CD14-positive monocyte (primary cell): Measurements from ENCODE around the gene CCDC7. TPM values are rescaled to one million over a fixed set of nuclear protein-coding genes. Genes with fewer than 3 reads are reported as not detected.
A peak's percentile ranks its signal among the peaks of the same experiment; 100 is the strongest.
"Not testable (repeated sequence)": the region's sequence is repeated elsewhere in the genome, so short reads cannot be mapped to it uniquely, and the experiment has no call there.

Experiments
- DNase-seq, 3 donors: peaks; one replicate each; pipeline ENCODE4 v3.0.0-alpha.2; 2011 to 2022
- H2AFZ ChIP-seq: 2 replicates; pipeline ENCODE4 v1.6.0; 2012; ENCODE audit warnings: mild to moderate bottlenecking, low read depth, low read length, inconsistent platforms; ENCODE audit not compliant: insufficient read depth, poor library complexity, severe bottlenecking
- H3K27ac ChIP-seq, 2 donors: 1 replicate in 1 of 2; 2 replicates in 1 of 2; pipeline ENCODE4 v1.5.1; 2012 to 2013; ENCODE audit warnings: low read length in 2 of 2, control low read depth in 1 of 2, inconsistent platforms in 1 of 2, low read depth in 1 of 2, mild to moderate bottlenecking in 1 of 2
- H3K27me3 ChIP-seq, 2 donors: one replicate each; pipeline versions ENCODE4 v1.6.0 to v1.6.1; 2011 to 2013; ENCODE audit warnings: low read length in 2 of 2; ENCODE audit not compliant: control insufficient read depth in 2 of 2, insufficient read depth in 2 of 2
- H3K36me3 ChIP-seq, 2 donors: replicated peaks in 1 of 2; 1 replicate in 1 of 2; 2 replicates in 1 of 2; pipeline versions ENCODE4 v1.5.1 to v1.6.1; 2012 to 2013; ENCODE audit warnings: low read length in 2 of 2, control low read depth in 1 of 2, inconsistent platforms in 1 of 2, mild to moderate bottlenecking in 1 of 2; ENCODE audit not compliant: insufficient read depth in 2 of 2, control insufficient read depth in 1 of 2
- H3K4me1 ChIP-seq, 2 donors: 1 replicate in 1 of 2; 2 replicates in 1 of 2; pipeline versions ENCODE4 v1.5.1 to v1.6.1; 2012 to 2013; ENCODE audit warnings: low read length in 2 of 2, control low read depth in 1 of 2, inconsistent platforms in 1 of 2, mild to moderate bottlenecking in 1 of 2, moderate library complexity in 1 of 2; ENCODE audit not compliant: insufficient read depth in 2 of 2, control insufficient read depth in 1 of 2
- H3K4me2 ChIP-seq: replicated peaks from 2 replicates; pipeline ENCODE3; 2012; ENCODE audit warnings: low read length, moderate library complexity, mild to moderate bottlenecking; ENCODE audit not compliant: poor library complexity, severe bottlenecking; ENCODE audit errors: extremely low read depth
- H3K4me3 ChIP-seq, 3 experiments: fragments of 200-600 bp in 1 of 3; sonication (generic) in 1 of 3; replicated peaks in 1 of 3; 1 replicate in 2 of 3; 2 replicates in 1 of 3; pipeline ENCODE4 v1.5.1; 2011 to 2013; ENCODE audit warnings: low read length in 3 of 3, mild to moderate bottlenecking in 3 of 3, control low read depth in 2 of 3, low read depth in 2 of 3, inconsistent platforms in 1 of 3, moderate library complexity in 1 of 3
- H3K79me2 ChIP-seq: 2 replicates; pipeline ENCODE4 v1.6.0; 2012; ENCODE audit warnings: mild to moderate bottlenecking, control low read depth, inconsistent platforms, low read length, moderate library complexity; ENCODE audit not compliant: insufficient read depth
- H3K9ac ChIP-seq: 2 replicates; pipeline ENCODE4 v1.6.0; 2017; ENCODE audit warnings: low read length, mild to moderate bottlenecking; ENCODE audit not compliant: insufficient read depth, poor library complexity, severe bottlenecking
- H3K9me3 ChIP-seq, 2 donors: replicated peaks in 1 of 2; 1 replicate in 1 of 2; 2 replicates in 1 of 2; pipeline versions ENCODE4 v1.5.1 to v1.6.1; 2012 to 2013; ENCODE audit warnings: low read length in 2 of 2, control low read depth in 1 of 2; ENCODE audit not compliant: control insufficient read depth in 1 of 2, insufficient read depth in 1 of 2
- H4K20me1 ChIP-seq: 2 replicates; pipeline ENCODE4 v1.6.0; 2012; ENCODE audit warnings: mild to moderate bottlenecking, low read length, control low read depth, moderate library complexity; ENCODE audit not compliant: insufficient read depth
- H3K27ac Mint-ChIP-seq, 7 donors: one replicate each; pipeline ENCODE4 v1.8.0; 2020; ENCODE audit warnings: mild to moderate bottlenecking in 7 of 7, mixed read lengths in 7 of 7, moderate library complexity in 6 of 7, inconsistent platforms in 2 of 7
- H3K27me3 Mint-ChIP-seq, 3 donors: one replicate each; pipeline ENCODE4 v1.8.0; 2021 to 2022; ENCODE audit warnings: low read depth in 3 of 3, mild to moderate bottlenecking in 3 of 3, mixed read lengths in 3 of 3, moderate library complexity in 3 of 3, inconsistent platforms in 1 of 3
- H3K36me3 Mint-ChIP-seq, 2 donors: one replicate each; pipeline ENCODE4 v1.8.0; 2020; ENCODE audit warnings: mixed read lengths in 2 of 2, inconsistent platforms in 1 of 2, mild to moderate bottlenecking in 1 of 2
- H3K4me1 Mint-ChIP-seq: one replicate; pipeline ENCODE4 v1.8.0; 2020; ENCODE audit warnings: mild to moderate bottlenecking, mixed read lengths
- H3K4me3 Mint-ChIP-seq, 2 donors: one replicate each; pipeline ENCODE4 v1.8.0; 2020; ENCODE audit warnings: mild to moderate bottlenecking in 2 of 2, mixed read lengths in 2 of 2, moderate library complexity in 1 of 2
- H3K9me3 Mint-ChIP-seq, 7 donors: one replicate each; pipeline ENCODE4 v1.8.0; 2020 to 2022; ENCODE audit warnings: mixed read lengths in 7 of 7, mild to moderate bottlenecking in 6 of 7, moderate library complexity in 6 of 7, inconsistent platforms in 2 of 7
- WGBS: methylation state at CpG from one replicate; pipeline ENCODE4 v1.1.5; 2013; ENCODE audit warnings: missing lambda C conversion rate; ENCODE audit not compliant: insufficient coverage; 5-methylcytosine and 5-hydroxymethylcytosine counted together
- intact Hi-C, 2 donors: fragments of 100-400 bp; cut with micrococcal nuclease; formaldehyde crosslinking; loops; one replicate each; pipeline versions ENCODE4 v1.15.0 to v1.15.1; 2023
- polyA plus RNA-seq, 3 donors: library from polyadenylated mRNA; depleted of rRNA in 1 of 3; unstranded in 2 of 3; stranded (reverse) in 1 of 3; fragments of 300-500 nt in 2 of 3; fragments of >200 nt in 1 of 3; fragmentation: Illumina TruSeq in 2 of 3; gene quantifications; 1 replicate in 2 of 3; 2 replicates in 1 of 3; pipeline ENCODE4 v1.2.3, GENCODE V29; 2012 to 2021
- TF ChIP-seq, protein P1 (sequence below): fragments of 200-600 bp; IDR thresholded peaks from one replicate; pipeline ENCODE4 v1.8.0; 2022; ENCODE audit warnings: antibody characterized with exemption, mild to moderate bottlenecking

Gene CCDC7
- polyA plus RNA-seq, 3 donors, result 1.3 to 2.3 (median 2.0) TPM

DNA sequence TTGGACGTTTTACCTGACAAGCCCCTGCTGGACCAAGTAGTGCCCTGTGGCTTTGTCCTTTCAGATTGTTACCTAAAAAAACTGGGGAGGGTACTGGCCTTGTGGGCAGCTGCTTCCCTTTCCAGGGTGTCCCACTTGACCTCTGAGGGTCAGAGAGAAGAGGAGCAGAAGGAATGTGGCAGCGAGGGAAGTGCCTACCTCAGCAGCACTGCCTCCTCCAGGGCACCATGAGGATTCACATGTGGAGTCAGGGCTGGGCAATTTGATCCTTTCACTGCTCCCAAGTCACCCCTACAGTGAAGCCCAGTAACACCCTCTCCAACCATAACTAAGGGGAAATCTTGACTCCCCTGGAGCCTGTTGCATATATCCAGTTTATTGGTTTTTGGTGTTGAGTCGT, 447.5 kb downstream of the CCDC7 start:
- no peak overlapping the region for H3K27ac Mint-ChIP-seq
- no peak overlapping the region for H2AFZ ChIP-seq
- H3K27me3 ChIP-seq, result no peaks in the 10 kb centered on the region
- H3K9ac ChIP-seq, result no peak overlapping the region
- H4K20me1 ChIP-seq, result no peaks in the 10 kb centered on the region
- H3K27me3 Mint-ChIP-seq, result peaks cover 2 to 3% (median 2%) of the 10 kb centered on the region in 3 donors
- intact Hi-C loops, result no loop called here
- H3K79me2 ChIP-seq, result no peaks in the 10 kb centered on the region
- H3K4me2 ChIP-seq, result no peak overlapping the region
- no peak overlapping the region for H3K4me3 ChIP-seq
- peak in 1 of 3 donors; percentile 10 for DNase-seq
- peaks cover 1% of the 10 kb centered on the region for H3K4me1 Mint-ChIP-seq
- no peak overlapping the region for H3K4me3 Mint-ChIP-seq
- no peaks in the 10 kb centered on the region for H3K4me1 ChIP-seq
- H3K36me3 ChIP-seq, result peaks cover 5 to 31% of the 10 kb centered on the region in 2 donors
- H3K27ac ChIP-seq, result no peak overlapping the region
- peaks cover 28 to 32% of the 10 kb centered on the region in 2 donors for H3K36me3 Mint-ChIP-seq
- 80% methylated on average over 1 of the region's 3 CpGs for WGBS
- no peaks in the 10 kb centered on the region for H3K9me3 ChIP-seq
- TF ChIP-seq, protein P1, sequence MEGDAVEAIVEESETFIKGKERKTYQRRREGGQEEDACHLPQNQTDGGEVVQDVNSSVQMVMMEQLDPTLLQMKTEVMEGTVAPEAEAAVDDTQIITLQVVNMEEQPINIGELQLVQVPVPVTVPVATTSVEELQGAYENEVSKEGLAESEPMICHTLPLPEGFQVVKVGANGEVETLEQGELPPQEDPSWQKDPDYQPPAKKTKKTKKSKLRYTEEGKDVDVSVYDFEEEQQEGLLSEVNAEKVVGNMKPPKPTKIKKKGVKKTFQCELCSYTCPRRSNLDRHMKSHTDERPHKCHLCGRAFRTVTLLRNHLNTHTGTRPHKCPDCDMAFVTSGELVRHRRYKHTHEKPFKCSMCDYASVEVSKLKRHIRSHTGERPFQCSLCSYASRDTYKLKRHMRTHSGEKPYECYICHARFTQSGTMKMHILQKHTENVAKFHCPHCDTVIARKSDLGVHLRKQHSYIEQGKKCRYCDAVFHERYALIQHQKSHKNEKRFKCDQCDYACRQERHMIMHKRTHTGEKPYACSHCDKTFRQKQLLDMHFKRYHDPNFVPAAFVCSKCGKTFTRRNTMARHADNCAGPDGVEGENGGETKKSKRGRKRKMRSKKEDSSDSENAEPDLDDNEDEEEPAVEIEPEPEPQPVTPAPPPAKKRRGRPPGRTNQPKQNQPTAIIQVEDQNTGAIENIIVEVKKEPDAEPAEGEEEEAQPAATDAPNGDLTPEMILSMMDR, result no peak
- H3K9me3 Mint-ChIP-seq, result no peaks in the 10 kb centered on the region

DNA sequence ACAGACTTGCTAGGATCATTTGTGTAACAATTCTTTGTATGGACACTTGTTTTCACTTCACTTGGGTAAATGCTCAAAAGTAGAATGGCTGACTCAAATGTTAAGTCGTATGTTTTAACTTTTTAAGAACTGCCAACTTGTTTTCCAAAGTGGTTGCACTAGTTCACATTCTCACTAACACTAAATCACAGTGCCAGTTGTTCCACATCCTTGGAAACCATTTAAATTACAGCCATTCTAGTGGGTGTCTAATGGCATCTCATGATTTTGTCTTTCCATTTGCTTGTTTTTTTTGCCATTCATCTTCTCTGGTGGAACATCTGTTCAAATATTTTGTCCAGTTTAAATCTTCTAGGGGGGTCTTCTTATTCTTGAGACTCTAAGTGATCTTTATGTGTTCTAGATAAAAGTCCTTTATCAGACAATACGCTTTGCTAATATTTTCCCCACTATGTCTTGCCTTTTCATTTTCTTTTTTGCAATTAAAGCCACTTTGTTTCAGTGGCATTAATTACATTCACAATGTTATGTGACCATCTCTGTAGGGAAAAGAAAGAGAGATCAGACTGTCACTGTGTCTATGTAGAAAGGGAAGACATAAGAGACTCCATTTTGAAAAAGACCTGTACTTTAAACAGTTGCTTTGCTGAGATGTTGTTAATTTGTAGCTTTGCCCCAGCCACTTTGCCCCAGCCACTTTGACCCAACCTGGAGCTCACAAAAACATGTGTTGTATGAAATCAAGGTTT, 448.1 kb downstream of the CCDC7 start:
- Mint-ChIP-seq H3K27ac (no peak overlapping the region), H3K4me1 (peaks cover 1% of the 10 kb centered on the region)
- no CpG with 5 or more reads among the region's 2 CpGs for WGBS

DNA sequence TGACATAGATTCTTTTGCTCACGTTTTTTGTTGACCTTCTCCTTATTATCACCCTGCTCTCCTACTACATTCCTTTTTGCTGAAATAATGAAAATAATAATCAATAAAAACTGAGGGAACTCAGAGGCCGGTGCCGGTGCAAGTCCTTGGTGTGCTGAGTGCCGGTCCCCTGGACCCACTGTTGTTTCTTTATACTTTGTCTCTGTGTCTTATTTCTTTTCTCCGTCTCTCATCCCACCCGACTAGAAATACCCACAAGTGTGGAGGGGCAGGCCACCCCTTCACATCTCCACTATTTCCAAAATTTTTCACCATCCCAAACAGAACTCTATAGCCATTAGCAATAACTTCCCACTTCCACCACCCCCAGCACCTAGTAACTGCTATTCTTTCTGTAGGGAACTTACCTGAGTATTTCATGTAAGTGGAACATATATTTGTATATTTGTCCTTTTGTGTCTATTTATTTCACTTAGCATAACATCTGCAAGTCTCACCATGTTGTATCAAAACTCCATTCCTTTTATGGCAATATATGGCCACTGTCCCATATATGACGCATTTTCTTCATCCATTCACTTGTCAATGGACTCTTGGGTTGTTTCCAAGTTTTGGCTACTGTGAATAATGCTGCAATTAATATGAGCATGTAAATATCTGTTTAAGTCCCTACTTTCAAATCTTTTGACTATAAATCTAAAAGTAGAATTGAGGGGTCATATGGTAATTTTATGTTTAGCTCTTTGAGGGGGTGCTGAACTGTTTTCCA, 449.4 kb downstream of the CCDC7 start:
- H3K4me1 Mint-ChIP-seq, intact Hi-C loops, H3K9me3 Mint-ChIP-seq, DNase-seq, H3K4me3 Mint-ChIP-seq, H3K27me3 Mint-ChIP-seq, H3K4me1 ChIP-seq, H3K9ac ChIP-seq, H3K27me3 ChIP-seq, H4K20me1 ChIP-seq, H3K9me3 ChIP-seq, H2AFZ ChIP-seq, H3K4me2 ChIP-seq, H3K27ac ChIP-seq, H3K4me3 ChIP-seq, H3K79me2 ChIP-seq: not testable (repeated sequence)
- Mint-ChIP-seq H3K27ac (peak overlapping the region in 1 of 7 donors; percentile 46), H3K36me3 (peaks cover 45 to 50% of the 10 kb centered on the region in 2 donors)
- peaks cover 9 to 50% of the 10 kb centered on the region in 2 donors for H3K36me3 ChIP-seq
- 100% methylated on average over 2 of the region's 7 CpGs for WGBS

More for the DNA sequence above, 448.1 kb downstream of the CCDC7 start:
- no peak overlapping the region for H3K4me2 ChIP-seq
- H3K9me3 Mint-ChIP-seq, result no peaks in the 10 kb centered on the region
- H3K27me3 Mint-ChIP-seq, result peaks cover 2 to 3% (median 2%) of the 10 kb centered on the region in 3 donors
- peaks cover 8 to 38% of the 10 kb centered on the region in 2 donors for H3K36me3 ChIP-seq
- TF ChIP-seq, protein P1, result no peak
- H3K4me1 ChIP-seq, result no peaks in the 10 kb centered on the region
- no peak overlapping the region for H2AFZ ChIP-seq
- H3K4me3 ChIP-seq, result no peak overlapping the region
- H3K79me2 ChIP-seq, result no peaks in the 10 kb centered on the region
- H3K4me3 Mint-ChIP-seq, result no peak overlapping the region
- intact Hi-C loops, result no loop called here
- H3K9ac ChIP-seq, result no peak overlapping the region
- no peak overlapping the region for H3K27ac ChIP-seq
- no peaks in the 10 kb centered on the region for H4K20me1 ChIP-seq
- peaks cover 35 to 38% of the 10 kb centered on the region in 2 donors for H3K36me3 Mint-ChIP-seq
- H3K27me3 ChIP-seq, result no peaks in the 10 kb centered on the region
- no peaks in the 10 kb centered on the region for H3K9me3 ChIP-seq
- no peak for DNase-seq
